OCI-LY1 (cell line): ENCODE results near the gene GMPPA.

Experiments used
- H2AFZ ChIP-seq: fragments of 200-600 bp; sonication (generic), shearing (Covaris generic); 2 replicates; pipeline ENCODE4 v1.6.0; 2014; ENCODE audit warnings: antibody characterized with exemption, mild to moderate bottlenecking, low read length
- H3F3A ChIP-seq: fragments of 200-600 bp; sonication (generic), shearing (Covaris generic); 2 replicates; pipeline ENCODE4 v1.6.0; 2014; ENCODE audit warnings: mild to moderate bottlenecking, antibody characterized with exemption, low read length, moderate library complexity; ENCODE audit not compliant: insufficient read depth
- H3K27ac ChIP-seq: fragments of 200-600 bp; sonication (generic); 2 replicates; pipeline ENCODE4 v1.5.1; 2014; ENCODE audit warnings: low read length, mixed run types, mild to moderate bottlenecking, low read depth; ENCODE audit not compliant: poor library complexity, severe bottlenecking
- H3K27me3 ChIP-seq: fragments of 200-600 bp; sonication (generic); 2 replicates; pipeline ENCODE4 v1.6.0; 2014; ENCODE audit warnings: antibody characterized with exemption, mild to moderate bottlenecking, low read length, moderate library complexity; ENCODE audit not compliant: insufficient read depth
- H3K36me3 ChIP-seq: fragments of 200-600 bp; sonication (generic); 2 replicates; pipeline ENCODE4 v1.6.1; 2014; ENCODE audit warnings: mild to moderate bottlenecking, antibody characterized with exemption, low read length, moderate library complexity, mixed read lengths; ENCODE audit not compliant: insufficient read depth
- H3K4me1 ChIP-seq: fragments of 200-600 bp; sonication (generic); 2 replicates; pipeline ENCODE4 v1.5.1; 2014; ENCODE audit warnings: mild to moderate bottlenecking, low read length, moderate library complexity; ENCODE audit not compliant: insufficient read depth, severe bottlenecking
- H3K4me2 ChIP-seq: fragments of 200-600 bp; sonication (generic), shearing (Covaris generic); 2 replicates; pipeline ENCODE4 v1.6.1; 2014; ENCODE audit warnings: low read length
- H3K4me3 ChIP-seq: fragments of 200-600 bp; sonication (generic); 2 replicates; pipeline ENCODE4 v1.5.1; 2014; ENCODE audit warnings: low read length, low read depth, mild to moderate bottlenecking, mixed read lengths; ENCODE audit not compliant: poor library complexity, severe bottlenecking
- H3K79me2 ChIP-seq: fragments of 200-600 bp; shearing (Covaris generic); 2 replicates; pipeline ENCODE4 v1.6.1; 2016; ENCODE audit warnings: mixed run types, low read length, mixed read lengths; ENCODE audit not compliant: insufficient read depth
- H3K9ac ChIP-seq: fragments of 200-600 bp; sonication (generic), shearing (Covaris generic); 2 replicates; pipeline ENCODE4 v1.6.1; 2014; ENCODE audit warnings: mild to moderate bottlenecking, low read length, mixed read lengths
- H3K9me2 ChIP-seq: fragments of 200-600 bp; sonication (generic), shearing (Covaris generic); 2 replicates; pipeline ENCODE4 v1.6.1; 2014; ENCODE audit warnings: low read depth, mild to moderate bottlenecking, low read length, mixed read lengths
- H3K9me3 ChIP-seq: fragments of 200-600 bp; shearing (Covaris generic); 2 replicates; pipeline ENCODE4 v1.6.1; 2014; ENCODE audit warnings: low read length, mixed read lengths
- H4K20me1 ChIP-seq: fragments of 200-600 bp; sonication (generic), shearing (Covaris generic); 2 replicates; pipeline ENCODE4 v1.6.0; 2016; ENCODE audit warnings: mild to moderate bottlenecking, low read length; ENCODE audit not compliant: insufficient read depth
- EZH2 ChIP-seq: fragments of 200-600 bp; sonication (generic), shearing (Covaris generic); IDR thresholded peaks from 2 replicates; pipeline ENCODE4 v1.8.0; 2017; ENCODE audit warnings: borderline replicate concordance, mixed run types, mild to moderate bottlenecking, antibody characterized with exemption, low read length, moderate library complexity, mixed read lengths
- TF ChIP-seq, protein P1 (sequence below): fragments of 200-600 bp; sonication (generic), shearing (Covaris generic); IDR thresholded peaks from 2 replicates; pipeline ENCODE4 v1.5.1; 2017; ENCODE audit warnings: mild to moderate bottlenecking, antibody characterized with exemption, low read length, moderate library complexity, mixed read lengths

GMPPA gene

DNA sequence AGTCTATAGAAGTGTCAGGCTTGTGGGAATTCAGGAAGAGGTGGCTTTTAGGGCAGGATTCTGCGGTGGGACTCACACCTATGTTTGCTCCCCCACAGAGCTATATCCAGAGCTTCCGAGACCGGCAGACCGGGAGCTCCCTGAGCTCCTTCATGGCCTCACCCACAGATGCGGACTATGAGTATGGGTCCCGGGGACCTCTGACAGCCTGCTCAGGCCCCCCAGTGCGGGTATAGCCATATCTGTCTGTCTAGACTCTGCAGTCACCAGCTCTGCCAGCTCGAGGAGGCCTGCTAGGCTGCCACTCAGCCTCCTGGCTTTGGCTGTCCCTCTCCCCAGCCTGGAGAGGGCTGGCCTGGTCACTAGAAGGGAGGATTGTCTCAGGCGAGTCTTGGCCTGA, 50.9 kb downstream of the GMPPA start:
- Histone ChIP-seq H4K20me1 (no peaks in the 10 kb centered on the region), H3K4me3 (no peak overlapping the region), H3K9ac (no peak overlapping the region), H3K4me1 (no peaks in the 10 kb centered on the region), H3K9me2 (no peaks in the 10 kb centered on the region), H3K27me3 (no peaks in the 10 kb centered on the region), H3K27ac (no peak overlapping the region), H2AFZ (no peak overlapping the region), H3K79me2 (no peaks in the 10 kb centered on the region), H3F3A (no peaks in the 10 kb centered on the region), H3K9me3 (no peaks in the 10 kb centered on the region), H3K4me2 (no peak overlapping the region), H3K36me3 (no peaks in the 10 kb centered on the region)
- TF ChIP-seq EZH2: no peak
- TF ChIP-seq, protein P1, sequence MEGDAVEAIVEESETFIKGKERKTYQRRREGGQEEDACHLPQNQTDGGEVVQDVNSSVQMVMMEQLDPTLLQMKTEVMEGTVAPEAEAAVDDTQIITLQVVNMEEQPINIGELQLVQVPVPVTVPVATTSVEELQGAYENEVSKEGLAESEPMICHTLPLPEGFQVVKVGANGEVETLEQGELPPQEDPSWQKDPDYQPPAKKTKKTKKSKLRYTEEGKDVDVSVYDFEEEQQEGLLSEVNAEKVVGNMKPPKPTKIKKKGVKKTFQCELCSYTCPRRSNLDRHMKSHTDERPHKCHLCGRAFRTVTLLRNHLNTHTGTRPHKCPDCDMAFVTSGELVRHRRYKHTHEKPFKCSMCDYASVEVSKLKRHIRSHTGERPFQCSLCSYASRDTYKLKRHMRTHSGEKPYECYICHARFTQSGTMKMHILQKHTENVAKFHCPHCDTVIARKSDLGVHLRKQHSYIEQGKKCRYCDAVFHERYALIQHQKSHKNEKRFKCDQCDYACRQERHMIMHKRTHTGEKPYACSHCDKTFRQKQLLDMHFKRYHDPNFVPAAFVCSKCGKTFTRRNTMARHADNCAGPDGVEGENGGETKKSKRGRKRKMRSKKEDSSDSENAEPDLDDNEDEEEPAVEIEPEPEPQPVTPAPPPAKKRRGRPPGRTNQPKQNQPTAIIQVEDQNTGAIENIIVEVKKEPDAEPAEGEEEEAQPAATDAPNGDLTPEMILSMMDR: no peak

DNA sequence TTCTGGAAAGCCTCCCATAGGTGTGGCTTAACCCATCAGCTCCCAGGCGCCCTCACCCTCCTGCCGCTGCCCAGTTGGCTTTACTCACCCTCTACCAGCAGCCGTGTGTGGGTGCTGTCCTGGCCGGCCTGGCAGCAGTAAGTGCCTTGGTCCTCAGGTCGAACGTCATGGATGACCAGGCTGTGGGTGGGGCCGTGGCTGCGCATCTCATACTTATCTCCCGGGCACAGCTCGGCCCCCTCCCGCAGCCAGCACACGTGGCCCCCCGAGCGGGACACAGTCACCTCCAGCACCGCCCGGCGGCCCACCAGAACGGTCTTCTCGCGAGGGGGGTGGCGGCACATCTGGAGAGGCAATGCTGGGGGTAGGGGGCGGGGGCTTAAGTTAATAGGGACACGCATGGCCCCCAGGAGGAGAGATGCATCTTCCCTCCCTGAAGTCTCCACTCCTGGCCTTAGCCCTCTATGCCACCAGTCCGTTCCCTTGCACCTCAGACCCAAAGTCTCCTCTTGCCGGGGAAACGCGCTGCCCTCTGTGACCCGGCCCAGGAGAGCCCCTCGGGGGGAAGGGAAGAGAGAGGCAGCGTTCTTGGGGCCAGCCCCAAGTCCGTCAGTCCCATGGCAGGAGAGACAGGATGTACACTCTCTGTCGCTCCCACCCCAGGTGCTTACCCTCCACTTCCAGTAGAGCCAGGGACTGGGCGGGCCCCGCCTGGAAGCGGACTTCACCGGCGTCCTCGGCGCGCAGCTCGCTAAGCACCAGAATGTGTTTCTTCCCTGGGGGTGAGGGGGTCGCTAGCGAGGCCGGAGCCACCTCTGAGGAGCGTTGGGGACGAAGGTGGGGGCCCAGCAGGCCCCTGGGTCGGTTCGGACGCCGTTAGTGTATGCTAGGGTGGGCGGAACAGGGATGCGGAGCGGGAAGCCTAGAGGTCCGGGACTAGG, 53.0 kb downstream of the GMPPA start:
- no peaks in the 10 kb centered on the region for H3K4me1 ChIP-seq
- H3K27ac ChIP-seq: no peak overlapping the region
- TF ChIP-seq, protein P1: no peak
- no peak for TF ChIP-seq EZH2
- H3K4me3 ChIP-seq: no peak overlapping the region
- 0 out of 2 replicates have a peak, but pooled peaks cover 3% of the 10 kb centered on the region for H3K27me3 ChIP-seq
- no peaks in the 10 kb centered on the region for H3F3A ChIP-seq
- no peaks in the 10 kb centered on the region for H3K9me3 ChIP-seq
- no peaks in the 10 kb centered on the region for H3K79me2 ChIP-seq
- H3K4me2 ChIP-seq: no peak overlapping the region
- no peaks in the 10 kb centered on the region for H3K36me3 ChIP-seq
- H3K9me2 ChIP-seq: no peaks in the 10 kb centered on the region
- H3K9ac ChIP-seq: no peak overlapping the region
- H4K20me1 ChIP-seq: no peaks in the 10 kb centered on the region
- H2AFZ ChIP-seq: no peak overlapping the region

DNA sequence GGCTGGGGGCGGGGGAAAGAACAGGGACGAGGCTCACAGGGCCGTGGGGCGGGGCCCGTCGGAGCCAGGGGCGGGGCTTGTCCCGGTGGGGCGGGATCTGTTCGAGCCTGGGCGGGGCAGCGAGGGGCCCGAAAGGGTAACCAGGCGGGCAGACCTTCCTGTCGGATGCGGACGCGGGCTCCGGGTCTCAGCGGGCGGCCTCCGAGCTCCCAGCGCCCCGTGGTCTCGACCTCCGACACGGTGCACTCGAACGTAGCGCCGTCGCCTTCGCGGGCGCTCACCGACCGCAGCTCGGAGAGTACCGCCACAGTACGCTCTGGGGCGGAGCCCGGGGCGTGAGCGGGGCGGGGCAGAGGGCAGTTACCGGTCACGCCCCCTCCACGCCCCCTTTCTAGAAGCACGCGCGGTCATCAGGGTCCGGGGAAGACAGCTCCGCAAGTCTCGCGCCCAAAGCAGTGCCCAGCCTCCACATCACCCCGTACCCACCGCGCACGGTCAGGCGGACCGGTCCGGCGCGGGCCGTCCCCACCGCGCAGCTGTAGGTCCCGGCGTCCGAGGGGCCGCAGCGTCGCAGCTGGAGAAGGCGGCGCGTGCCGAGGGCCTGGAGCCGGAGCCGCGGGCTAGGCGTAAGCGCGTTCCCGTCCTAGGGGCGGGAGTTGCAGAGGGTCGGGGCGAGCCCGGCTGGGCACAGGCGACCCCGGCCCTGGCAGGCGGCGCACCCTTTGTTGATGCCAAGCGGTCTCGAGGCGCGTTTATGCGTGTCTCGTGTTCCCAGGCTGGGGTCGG, 53.9 kb downstream of the GMPPA start:
- Histone ChIP-seq H2AFZ (no peak overlapping the region), H3K9me3 (no peaks in the 10 kb centered on the region), H3K4me3 (no peak overlapping the region), H3F3A (no peaks in the 10 kb centered on the region), H3K9me2 (no peaks in the 10 kb centered on the region), H4K20me1 (no peaks in the 10 kb centered on the region), H3K4me2 (no peak overlapping the region), H3K36me3 (no peaks in the 10 kb centered on the region), H3K27me3 (0 out of 2 replicates have a peak, but pooled peaks cover 4% of the 10 kb centered on the region), H3K27ac (no peak overlapping the region), H3K4me1 (no peaks in the 10 kb centered on the region), H3K79me2 (no peaks in the 10 kb centered on the region), H3K9ac (no peak overlapping the region)
- TF ChIP-seq EZH2: no peak
- TF ChIP-seq, protein P1: no peak
